K562 (cell line): ENCODE results near the gene PRTFDC1. TPM values are rescaled to one million over a fixed set of nuclear protein-coding genes. Genes with fewer than 3 reads are reported as not detected.

Experiments
- ATF3 ChIP-seq, 2 experiments: fragments of 450-650 bp in 1 of 2; sonication (generic) in 1 of 2; formaldehyde crosslinking in 1 of 2; IDR thresholded peaks in 1 of 2; conservative IDR thresholded peaks in 1 of 2; 2 replicates each; pipeline versions ENCODE4 v1.6.1 to v1.8.1; 2016 to 2023; ENCODE audit warnings: mild to moderate bottlenecking in 2 of 2, moderate library complexity in 2 of 2, inconsistent platforms in 1 of 2, missing genetic modification reagents in 1 of 2
- ATF7 ChIP-seq: fragments of 450-650 bp; IDR thresholded peaks from 2 replicates; pipeline ENCODE4 v1.7.1; 2014; ENCODE audit warnings: mild to moderate bottlenecking, moderate library complexity
- CBFA2T2 ChIP-seq: fragments of 450-650 bp; conservative IDR thresholded peaks from 2 replicates; pipeline ENCODE4 v1.6.1; 2017; ENCODE audit warnings: mild to moderate bottlenecking
- CBX3 ChIP-seq, 2 experiments: IDR thresholded peaks; 1 replicate in 1 of 2; 2 replicates in 1 of 2; pipeline ENCODE4 v1.6.1; 2012; ENCODE audit warnings: inconsistent platforms in 2 of 2, low read length in 2 of 2, borderline replicate concordance in 1 of 2, control low read depth in 1 of 2
- CCAR2 ChIP-seq: fragments of 200-400 bp; formaldehyde crosslinking; IDR thresholded peaks from 2 replicates; pipeline ENCODE4 v1.6.1; 2017; ENCODE audit warnings: mild to moderate bottlenecking, low read depth, low read length
- CEBPB ChIP-seq: fragments of 450-650 bp; IDR thresholded peaks from 2 replicates; pipeline ENCODE4 v1.6.1; 2016; ENCODE audit warnings: missing genetic modification characterization, missing compliant biosample characterization
- DEAF1 ChIP-seq: fragments of 450-650 bp; formaldehyde crosslinking; IDR thresholded peaks from 2 replicates; pipeline ENCODE4 v1.4.0; 2020; ENCODE audit warnings: mild to moderate bottlenecking, moderate library complexity
- HMBOX1 ChIP-seq: sonication (generic); IDR thresholded peaks from 2 replicates; pipeline ENCODE4 v1.6.1; 2016
- HNRNPK ChIP-seq: fragments of 200-400 bp; formaldehyde crosslinking; IDR thresholded peaks from one replicate; pipeline ENCODE4 v1.6.1; 2018; ENCODE audit warnings: mild to moderate bottlenecking, low read depth, low read length; ENCODE audit not compliant: poor library complexity, severe bottlenecking
- IRF2 ChIP-seq: sonication (generic); formaldehyde crosslinking; IDR thresholded peaks from 2 replicates; pipeline ENCODE4 v1.8.1; 2022; ENCODE audit warnings: mild to moderate bottlenecking, missing genetic modification reagents
- MTA3 ChIP-seq: fragments of 450-650 bp; formaldehyde crosslinking; IDR thresholded peaks from 2 replicates; pipeline ENCODE4 v1.6.1; 2017; ENCODE audit warnings: mild to moderate bottlenecking, borderline replicate concordance
- POLR2G ChIP-seq: fragments of 200-400 bp; formaldehyde crosslinking; IDR thresholded peaks from 2 replicates; pipeline ENCODE4 v1.6.1; 2017; ENCODE audit warnings: low read depth, mild to moderate bottlenecking, antibody characterized with exemption, low read length, moderate library complexity
- RBM39 ChIP-seq: fragments of 200-400 bp; formaldehyde crosslinking; optimal IDR thresholded peaks from 2 replicates; pipeline ENCODE3; 2018; ENCODE audit warnings: low read depth, low read length
- SMARCC2 ChIP-seq: fragments of 450-650 bp; IDR thresholded peaks from 2 replicates; pipeline ENCODE4 v1.6.1; 2017; ENCODE audit warnings: antibody characterized with exemption, moderate library complexity, mild to moderate bottlenecking, low read depth
- TCF3 ChIP-seq: sonication (generic); formaldehyde crosslinking; IDR thresholded peaks from 2 replicates; pipeline ENCODE4 v1.4.0; 2020; ENCODE audit warnings: mild to moderate bottlenecking, missing genetic modification reagents
- ZKSCAN3 ChIP-seq: fragments of 250-450 bp; sonication (Bioruptor Pico); IDR thresholded peaks from 2 replicates; pipeline ENCODE4 v1.4.0; 2020
- ZNF395 ChIP-seq: fragments of 200-800 bp; sonication (Bioruptor generic); IDR thresholded peaks from 2 replicates; pipeline ENCODE4 v1.6.1; 2017; ENCODE audit warnings: missing genetic modification characterization, missing compliant biosample characterization
- polyA plus RNA-seq, 8 experiments: library from polyadenylated mRNA; depleted of rRNA in 4 of 8; stranded (reverse) in 5 of 8; unstranded in 3 of 8; fragments of >200 nt; fragmentation: Nextera tagmentation in 2 of 8; fragmentation: Illumina TruSeq in 1 of 8; extraction: Ambion mirVana in 2 of 8; extraction: Trizol in 1 of 8; gene quantifications; 2 replicates each; pipeline versions ENCODE4 v1.2.1 to v1.2.3, GENCODE V29; 2011 to 2014; ENCODE audit warnings: inconsistent platforms in 1 of 8, missing spikeins in 1 of 8
- total RNA-seq, 7 experiments: library from RNA; depleted of rRNA in 6 of 7; stranded (reverse); fragments of >200 nt in 6 of 7; fragmentation: Illumina TruSeq in 2 of 7; extraction: Trizol in 2 of 7; gene quantifications; 2 replicates each; pipeline versions ENCODE4 v1.2.1 to v1.2.3, GENCODE V29; 2011 to 2021; ENCODE audit warnings: low replicate concordance in 1 of 7

Gene PRTFDC1
- total and polyA plus RNA-seq, 9 of the 15 experiments (the other 6 are each of a cell fraction or from before 2014, with no cell fraction given) = 7.0 to 27.6 (median 10.0) TPM

GRCh38 chr10:24944512-24945255, 7.7 kb downstream of the PRTFDC1 start (continued):
- TF ChIP-seq DEAF1 (peak; percentile 20; the same call in 1 of the 2 replicates), POLR2G (no peak), MTA3 (0 out of 2 replicates have a peak, but pooled peaks have one; percentile 56), CCAR2 (no peak), ATF7 (0 out of 2 replicates have a peak, but pooled peaks have one; percentile 43), HMBOX1 (peak; percentile 90), TCF3 (CRISPR knock-in tag) (peak; percentile 77), CBFA2T2 (peak; percentile 77), CEBPB (tag) (no peak), ATF3 (IDR thresholded peaks at IDR 0.05) (peak; percentile 84), ATF3 (CRISPR knock-in tag; conservative IDR thresholded peaks at IDR 0.05) (no peak), IRF2 (CRISPR knock-in tag) (no peak), HNRNPK (no peak), CBX3 (IDR thresholded peaks at IDR 0.05; ENCODE audit: borderline replicate concordance in 1 of 2, low read length in 2 of 2) (peak in 1 of 2 experiments; percentile 19; a peak in 1 of 3 replicates), RBM39 (no peak), ZNF395 (no peak), SMARCC2 (0 out of 2 replicates have a peak, but pooled peaks have one; percentile 52), ZKSCAN3 (no peak)
